Stimulated activated CD8-positive, alpha-beta memory T cell treated with anti-CD3 and anti-CD28 coated beads, Interleukin-12 subunit alpha, Interleukin-12 subunit beta, amount 100 ng/mL, for 24 hours (primary cell): ENCODE data around the gene DAAM1.

ENCODE experiments used
- DNase-seq: peaks from one replicate; pipeline ENCODE4 v3.0.0-alpha.2; 2020; ENCODE audit errors: extremely low read depth

DAAM1 gene

GRCh38 chr14:59221568-59221967, 33.1 kb downstream of the DAAM1 start:
- DNase-seq = no peak

GRCh38 chr14:59224341-59224740, 35.9 kb downstream of the DAAM1 start:
- no peak for DNase-seq

- no peak for DNase-seq
Measured at GRCh38 chr14:59225281-59225680, 36.8 kb downstream of the DAAM1 start.

GRCh38 chr14:59228421-59228820, 40.0 kb downstream of the DAAM1 start:
- DNase-seq = no peak

GRCh38 chr14:59229653-59230406, 41.4 kb downstream of the DAAM1 start:
- no peak for DNase-seq

GRCh38 chr14:59236195-59236594, 47.7 kb downstream of the DAAM1 start:
- no peak for DNase-seq

GRCh38 chr14:59238216-59238615, 49.7 kb downstream of the DAAM1 start:
- DNase-seq = no peak

- no peak for DNase-seq
Measured at GRCh38 chr14:59239022-59239421, 50.6 kb downstream of the DAAM1 start.

GRCh38 chr14:59240356-59240755, 51.9 kb downstream of the DAAM1 start:
- no peak for DNase-seq

GRCh38 chr14:59241121-59241520, 52.7 kb downstream of the DAAM1 start:
- DNase-seq = no peak

GRCh38 chr14:59243174-59243573, 54.7 kb downstream of the DAAM1 start:
- no peak for DNase-seq

GRCh38 chr14:59244581-59244980, 56.1 kb downstream of the DAAM1 start:
- no peak for DNase-seq

- DNase-seq = no peak
Measured at GRCh38 chr14:59245809-59246295, 57.4 kb downstream of the DAAM1 start.

GRCh38 chr14:59246566-59246965, 58.1 kb downstream of the DAAM1 start:
- no peak for DNase-seq

GRCh38 chr14:59247801-59248584, 59.5 kb downstream of the DAAM1 start:
- DNase-seq = no peak

- no peak for DNase-seq
Measured at GRCh38 chr14:59249029-59249428, 60.6 kb downstream of the DAAM1 start.

- DNase-seq = no peak
Measured at GRCh38 chr14:59251811-59252771, 63.6 kb downstream of the DAAM1 start.

- DNase-seq = no peak
Measured at GRCh38 chr14:59252772-59253500, 64.5 kb downstream of the DAAM1 start.

GRCh38 chr14:59253527-59253926, 65.1 kb downstream of the DAAM1 start:
- DNase-seq = no peak

GRCh38 chr14:59254146-59254910, 65.9 kb downstream of the DAAM1 start:
- DNase-seq = no peak
